Mesodermal cell (in vitro differentiated cells): ENCODE results near the gene CTTNBP2NL.
"Not testable (repeated sequence)": the region's sequence is repeated elsewhere in the genome, so short reads cannot be mapped to it uniquely, and the experiment has no call there.

Experiments used
- H3K27ac ChIP-seq: 2 replicates; pipeline ENCODE4 v1.7.0; 2013; ENCODE audit warnings: mild to moderate bottlenecking, low read depth, low read length, moderate library complexity; ENCODE audit not compliant: severe bottlenecking
- H3K36me3 ChIP-seq: 2 replicates; pipeline ENCODE4 v1.7.1; 2013; ENCODE audit warnings: mild to moderate bottlenecking, low read length, moderate library complexity; ENCODE audit not compliant: control insufficient read depth, insufficient read depth
- H3K4me1 ChIP-seq: one replicate; pipeline ENCODE4 v1.7.1; 2013; ENCODE audit warnings: mild to moderate bottlenecking, low read length; ENCODE audit not compliant: insufficient read depth, control insufficient read depth, poor library complexity, severe bottlenecking
- H3K4me3 ChIP-seq: 2 replicates; pipeline ENCODE4 v1.7.0; 2013; ENCODE audit warnings: low read length, control low read depth, mild to moderate bottlenecking; ENCODE audit not compliant: insufficient read depth, poor library complexity, severe bottlenecking; ENCODE audit errors: extremely low read depth
- H3K9me3 ChIP-seq: 2 replicates; pipeline ENCODE4 v1.7.1; 2013; ENCODE audit warnings: mild to moderate bottlenecking, low read length, moderate library complexity; ENCODE audit not compliant: control insufficient read depth
- WGBS, 2 experiments: methylation state at CpG; one replicate each; pipeline ENCODE4 v1.1.5; 2013; ENCODE audit warnings: missing lambda C conversion rate in 2 of 2; ENCODE audit not compliant: insufficient coverage in 2 of 2; 5-methylcytosine and 5-hydroxymethylcytosine counted together

CTTNBP2NL gene

GRCh38 chr1:112462953-112463279, 66.9 kb downstream of the CTTNBP2NL start:
- peaks cover 15% of the 10 kb centered on the region for H3K4me1 ChIP-seq
- WGBS, 2 experiments: 86 to 100% methylated on average over 1 of the region's 1 CpG
- no peak overlapping the region for H3K27ac ChIP-seq
- H3K36me3 ChIP-seq: peaks cover 48% of the 10 kb centered on the region
- no peak overlapping the region for H3K4me3 ChIP-seq
- no peaks in the 10 kb centered on the region for H3K9me3 ChIP-seq

GRCh38 chr1:112464501-112464900, 68.5 kb downstream of the CTTNBP2NL start:
- H3K36me3 ChIP-seq: peaks cover 33% of the 10 kb centered on the region
- H3K27ac ChIP-seq: no peak overlapping the region
- H3K4me1 ChIP-seq: peaks cover 15% of the 10 kb centered on the region
- H3K4me3 ChIP-seq: no peak overlapping the region
- 70 to 83% methylated on average over 1 to 3 of the region's 4 CpGs for WGBS, 2 experiments
- H3K9me3 ChIP-seq: no peaks in the 10 kb centered on the region

GRCh38 chr1:112465122-112465521, 69.1 kb downstream of the CTTNBP2NL start:
- H3K27ac ChIP-seq: no peak overlapping the region
- WGBS, 2 experiments: 75 to 80% methylated on average over 2 to 3 of the region's 5 CpGs
- H3K9me3 ChIP-seq: no peaks in the 10 kb centered on the region
- H3K4me1 ChIP-seq: peaks cover 15% of the 10 kb centered on the region
- H3K4me3 ChIP-seq: no peak overlapping the region
- H3K36me3 ChIP-seq: peaks cover 27% of the 10 kb centered on the region

- WGBS, 2 experiments: 6 to 8% methylated on average over 26 to 27 of the region's 31 CpGs
- Histone ChIP-seq H3K27ac (no peak overlapping the region), H3K4me1 (peaks cover 15% of the 10 kb centered on the region), H3K4me3 (no peak overlapping the region), H3K36me3 (peaks cover 17% of the 10 kb centered on the region), H3K9me3 (no peaks in the 10 kb centered on the region)
These were observed 70.2 kb downstream of the CTTNBP2NL start for GRCh38 chr1:112466078-112466660.

GRCh38 chr1:112470324-112470723, 74.3 kb downstream of the CTTNBP2NL start:
- WGBS, 2 experiments: 83% methylated on average over 5 of the region's 7 CpGs; no CpG with 5 or more reads in 1 of the 2 experiments
- not testable (repeated sequence) for H3K4me1 ChIP-seq, H3K36me3 ChIP-seq, H3K9me3 ChIP-seq, H3K27ac ChIP-seq, H3K4me3 ChIP-seq

- H3K4me3 ChIP-seq: no peak overlapping the region
- no peak overlapping the region for H3K27ac ChIP-seq
- H3K4me1 ChIP-seq: peaks cover under 1% of the 10 kb centered on the region
- H3K36me3 ChIP-seq: no peaks in the 10 kb centered on the region
- WGBS, 2 experiments: no CpG with 5 or more reads among the region's 3 CpGs
- H3K9me3 ChIP-seq: peaks cover 5% of the 10 kb centered on the region
These were observed 75.0 kb downstream of the CTTNBP2NL start for GRCh38 chr1:112470966-112471365.

GRCh38 chr1:112472142-112472541, 76.1 kb downstream of the CTTNBP2NL start:
- Histone ChIP-seq H3K4me3 (no peak overlapping the region), H3K36me3 (no peaks in the 10 kb centered on the region), H3K4me1 (no peaks in the 10 kb centered on the region), H3K9me3 (peaks cover 7% of the 10 kb centered on the region), H3K27ac (no peak overlapping the region)
- no CpG with 5 or more reads among the region's 1 CpG for WGBS, 2 experiments

GRCh38 chr1:112477550-112477949, 81.5 kb downstream of the CTTNBP2NL start:
- H3K27ac ChIP-seq: no peak overlapping the region
- no peaks in the 10 kb centered on the region for H3K36me3 ChIP-seq
- H3K4me3 ChIP-seq: no peak overlapping the region
- H3K4me1 ChIP-seq: no peaks in the 10 kb centered on the region
- H3K9me3 ChIP-seq: peaks cover 12% of the 10 kb centered on the region

GRCh38 chr1:112478314-112478713, 82.3 kb downstream of the CTTNBP2NL start:
- no CpG with 5 or more reads among the region's 1 CpG for WGBS, 2 experiments
- no peak overlapping the region for H3K27ac ChIP-seq
- no peak overlapping the region for H3K4me3 ChIP-seq
- no peaks in the 10 kb centered on the region for H3K36me3 ChIP-seq
- no peaks in the 10 kb centered on the region for H3K4me1 ChIP-seq
- H3K9me3 ChIP-seq: peaks cover 12% of the 10 kb centered on the region

- H3K9me3 ChIP-seq, H3K27ac ChIP-seq, H3K36me3 ChIP-seq, H3K4me1 ChIP-seq, H3K4me3 ChIP-seq: not testable (repeated sequence)
- no CpG with 5 or more reads among the region's 1 CpG for WGBS, 2 experiments
These were observed 90.0 kb downstream of the CTTNBP2NL start for GRCh38 chr1:112486063-112486462.

- H3K36me3 ChIP-seq: not testable (repeated sequence)
- 97 to 98% methylated on average over 5 of the region's 6 CpGs for WGBS, 2 experiments
These were observed 91.7 kb downstream of the CTTNBP2NL start for GRCh38 chr1:112487686-112488085.

More at GRCh38 chr1:112487686-112488085, 91.7 kb downstream of the CTTNBP2NL start:
- H3K27ac ChIP-seq, H3K4me1 ChIP-seq, H3K9me3 ChIP-seq, H3K4me3 ChIP-seq: not testable (repeated sequence)
